Activated CD8-positive, alpha-beta memory T cell treated with anti-CD3 and anti-CD28 coated beads for 1 hour (primary cell): ENCODE measurements around the gene IL17B.
"Not testable (repeated sequence)": the region's sequence is repeated elsewhere in the genome, so short reads cannot be mapped to it uniquely, and the experiment has no call there.

Experiments
- DNase-seq, 2 donors: peaks; one replicate each; pipeline ENCODE4 v3.0.0-alpha.2; 2020; ENCODE audit warnings: low read depth in 1 of 2; ENCODE audit errors: extremely low read depth in 1 of 2

Gene IL17B

GRCh38 chr5:149403923-149404745, 25.0 kb upstream of the IL17B start:
- DNase-seq, result no peak

DNA sequence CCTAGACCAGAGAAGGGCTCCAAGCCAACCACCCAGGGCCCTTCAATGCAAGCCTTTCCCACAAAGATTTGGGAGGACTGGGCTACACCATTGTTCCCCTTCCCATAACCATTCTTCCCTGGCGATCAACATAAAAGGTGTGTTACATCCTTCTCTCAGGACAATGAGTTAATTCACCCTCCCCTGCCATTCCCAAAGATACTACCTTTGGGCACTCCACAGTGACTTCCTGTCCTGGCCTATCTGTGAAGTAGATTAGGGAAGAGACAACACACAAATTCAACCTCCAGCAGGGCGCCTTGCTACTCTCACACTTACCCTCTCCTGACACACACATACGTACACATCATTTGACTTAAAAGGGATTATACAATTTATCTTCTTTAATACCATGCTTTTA, 23.2 kb upstream of the IL17B start:
- DNase-seq, result no peak

GRCh38 chr5:149401051-149401450, 22.0 kb upstream of the IL17B start:
- no peak for DNase-seq

- no peak for DNase-seq
Measured at GRCh38 chr5:149400304-149400703, 21.2 kb upstream of the IL17B start.

DNA sequence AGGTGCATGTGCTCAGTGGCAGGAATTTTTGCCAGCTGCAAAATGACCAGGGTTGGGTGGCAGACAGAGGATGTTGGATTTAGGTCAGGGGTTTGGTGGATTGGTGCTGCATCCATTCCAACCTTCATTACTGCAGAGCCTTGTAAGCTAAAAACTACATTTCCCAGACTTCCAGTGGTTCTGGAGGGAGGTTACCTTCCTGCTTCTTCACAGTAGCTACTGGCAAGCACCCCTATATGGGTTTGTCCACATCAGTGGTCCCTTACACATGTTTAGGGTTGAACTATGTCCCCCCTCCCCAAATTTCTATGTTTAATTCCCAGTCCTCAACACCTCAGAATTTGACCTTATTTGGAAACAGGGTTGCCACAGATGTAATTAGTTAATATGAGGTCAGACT, 20.7 kb upstream of the IL17B start:
- DNase-seq, result no peak

DNA sequence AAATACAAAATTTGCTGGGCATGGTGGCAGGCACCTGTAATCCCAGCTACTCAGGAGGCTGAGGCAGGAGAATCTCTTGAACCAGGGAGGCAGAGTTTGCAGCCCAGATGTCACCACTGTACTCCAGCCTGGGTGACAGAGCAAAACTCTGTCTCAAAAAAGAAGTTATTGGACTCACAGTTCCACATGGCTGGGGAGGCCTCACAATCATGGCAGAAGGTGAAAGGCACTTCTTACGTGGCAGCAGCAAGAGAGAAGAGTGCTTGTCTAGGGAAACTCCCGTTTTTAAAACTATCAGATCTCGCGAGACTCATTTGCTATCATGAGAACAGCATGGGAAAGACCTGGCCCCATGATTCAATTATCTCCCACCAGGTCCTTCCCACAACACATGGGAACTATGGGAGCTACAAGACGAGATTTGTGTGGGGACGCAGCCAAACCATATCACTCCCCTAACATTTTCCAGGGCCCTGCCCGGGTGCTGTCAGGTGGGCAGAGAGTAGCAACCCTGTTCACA, 19.7 kb upstream of the IL17B start:
- not testable (repeated sequence) for DNase-seq

DNA sequence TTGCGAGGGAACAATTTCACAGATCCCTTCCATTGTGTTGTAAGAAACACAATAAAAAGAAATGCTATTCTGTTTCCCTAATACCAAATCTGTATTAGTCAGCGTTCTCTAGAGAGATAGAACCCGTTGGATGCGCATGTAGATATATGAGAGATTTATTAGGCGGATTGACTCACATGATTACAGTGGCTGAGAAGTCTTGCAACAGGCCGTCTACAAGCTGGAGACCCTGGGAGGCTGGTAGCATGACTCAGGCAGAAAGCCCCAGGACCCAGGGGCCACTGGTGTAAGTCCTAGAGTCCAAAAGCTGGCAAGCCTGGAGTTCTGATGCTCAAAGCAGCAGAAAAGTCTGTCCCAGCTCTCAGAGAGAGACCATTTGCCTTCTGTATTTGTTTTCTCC, 18.4 kb upstream of the IL17B start:
- no peak for DNase-seq

- not testable (repeated sequence) for DNase-seq
Measured at GRCh38 chr5:149394996-149395395, 15.9 kb upstream of the IL17B start.

GRCh38 chr5:149392718-149393117, 13.6 kb upstream of the IL17B start:
- no peak for DNase-seq

GRCh38 chr5:149391524-149391923, 12.4 kb upstream of the IL17B start:
- DNase-seq, result no peak

DNA sequence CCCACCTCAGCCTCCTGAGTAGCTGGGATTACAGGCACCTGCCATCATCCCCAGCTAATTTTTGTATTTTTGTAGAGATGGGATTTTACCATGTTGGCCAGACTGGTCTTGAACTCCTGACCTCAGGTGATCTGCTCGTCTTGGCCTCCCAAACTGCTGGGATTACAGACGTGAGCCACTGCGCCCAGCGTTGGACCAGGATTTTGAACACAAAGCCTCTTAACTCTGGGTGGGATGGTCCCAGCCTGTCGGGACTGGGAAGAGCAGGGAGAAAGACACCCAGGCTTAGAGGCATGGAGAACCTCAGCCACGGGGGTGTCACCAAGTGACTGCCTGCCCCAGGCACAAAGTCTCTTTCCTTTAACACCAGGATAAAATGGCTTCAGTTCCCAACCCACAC, 12.0 kb upstream of the IL17B start:
- not testable (repeated sequence) for DNase-seq

DNA sequence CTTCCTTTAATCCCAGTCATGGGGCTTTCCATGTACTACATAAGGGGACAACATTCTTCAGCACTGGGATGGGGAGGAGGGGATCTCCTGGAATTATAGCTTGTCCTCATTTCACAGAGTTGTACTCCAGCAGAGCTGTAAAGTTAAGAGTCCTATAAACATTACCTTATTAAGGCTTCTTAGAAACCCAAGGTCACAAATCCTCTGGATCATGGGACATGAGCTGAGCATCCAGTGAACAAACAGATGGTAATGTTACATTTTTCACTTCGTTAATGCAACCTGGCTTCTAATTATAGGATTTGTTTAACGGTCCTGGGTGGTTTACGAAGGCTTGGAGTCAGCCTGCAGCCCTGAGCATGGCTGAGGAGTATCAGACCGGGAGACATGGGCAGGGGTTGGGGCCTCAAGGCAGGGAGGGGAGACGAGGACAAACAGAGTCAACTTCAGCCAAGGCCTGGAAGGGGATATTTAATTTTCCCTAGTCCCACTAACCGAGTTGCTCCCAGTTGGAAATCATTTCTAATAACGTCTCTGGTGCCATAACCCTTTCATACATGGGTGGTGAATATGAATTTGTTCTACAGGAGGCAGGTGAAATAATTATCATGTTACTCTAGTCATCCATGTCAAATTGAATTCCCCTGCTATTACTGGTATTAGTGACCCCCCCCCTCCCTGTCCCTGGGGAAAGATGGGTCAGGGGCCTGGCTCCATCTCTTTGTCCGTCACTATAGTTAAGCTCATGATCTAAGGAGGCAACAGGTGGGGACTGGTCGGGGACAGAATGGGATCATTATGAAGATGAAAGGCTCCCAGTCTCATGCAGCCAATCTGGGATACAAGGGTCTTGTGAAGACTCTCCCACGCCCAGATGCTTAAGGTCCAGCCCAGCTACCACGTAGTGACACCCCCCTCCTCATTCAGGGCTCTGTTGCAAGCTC, 10.7 kb upstream of the IL17B start:
- DNase-seq, result no peak

- DNase-seq, result no peak
Measured at GRCh38 chr5:149388498-149389190, 9.6 kb upstream of the IL17B start.

GRCh38 chr5:149387982-149388381, 8.9 kb upstream of the IL17B start:
- DNase-seq, result no peak

- DNase-seq, result no peak
Measured at GRCh38 chr5:149387081-149387631, 8.1 kb upstream of the IL17B start.

DNA sequence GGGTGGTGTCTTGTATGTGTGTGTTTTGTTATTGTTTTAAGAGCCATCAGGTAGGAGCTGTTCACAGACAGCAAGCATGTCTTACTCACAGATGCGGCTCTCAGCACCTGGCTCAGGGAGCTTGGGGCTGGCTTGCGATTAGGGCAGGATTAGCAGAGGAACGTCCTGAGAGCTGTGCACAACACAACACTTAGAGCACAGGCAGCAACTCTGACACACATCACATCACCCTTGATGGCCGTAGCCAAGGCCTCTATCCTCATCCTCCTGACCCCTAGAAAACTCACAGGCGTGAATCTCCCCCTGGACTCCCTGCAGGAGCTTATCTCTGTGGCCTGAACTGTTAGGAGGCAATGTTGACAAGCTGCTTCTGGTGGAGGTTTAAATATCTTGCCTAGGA, 7.1 kb upstream of the IL17B start:
- DNase-seq, result no peak

- DNase-seq, result no peak
Measured at GRCh38 chr5:149383399-149383798, 4.3 kb upstream of the IL17B start.

GRCh38 chr5:149382517-149383220, 3.6 kb upstream of the IL17B start:
- no peak for DNase-seq

DNA sequence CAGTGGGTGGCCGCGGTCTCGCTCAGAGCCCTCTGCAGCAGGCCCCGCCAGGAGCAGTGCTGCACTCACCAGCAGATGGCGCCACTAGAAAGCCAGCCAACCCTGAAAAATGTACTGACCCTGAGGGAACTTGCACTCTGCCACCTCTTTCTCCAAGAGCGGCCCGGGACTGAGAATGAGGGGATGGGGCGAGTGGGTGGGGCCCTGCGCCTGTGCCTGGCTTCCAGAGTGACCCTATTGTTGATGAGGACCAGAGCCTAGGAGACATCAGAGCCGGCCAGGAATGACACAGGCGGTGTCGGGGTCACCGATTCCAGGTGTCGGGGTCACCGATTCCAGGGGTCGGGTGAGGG, 2.9 kb upstream of the IL17B start:
- peak in 1 of 2 donors; percentile 61 for DNase-seq
